ENCODE data around the gene ATXN7L3. TPM values are rescaled to one million over a fixed set of nuclear protein-coding genes. Genes with fewer than 3 reads are reported as not detected.
A peak's percentile ranks its signal among the peaks of the same experiment; 100 is the strongest.

Gene ATXN7L3
- total and polyA plus RNA-seq, 9 of the 15 experiments (the other 6 are each of a cell fraction or from before 2014, with no cell fraction given), result 0.62 to 66.1 (median 33.2) TPM

- no peak for TF ChIP-seq ZNF512 (tag; IDR thresholded peaks at IDR 0.05)
- TF ChIP-seq CXXC5 (CRISPR knock-in tag; IDR thresholded peaks at IDR 0.05), result peak; percentile 72
- peak; percentile 45; the same call in 1 of the 2 replicates for TF ChIP-seq ZBTB17 (CRISPR knock-in tag; IDR thresholded peaks at IDR 0.05)
- TF ChIP-seq TAF9B (IDR thresholded peaks at IDR 0.05; ENCODE audit: partially characterized antibody), result no peak
- peak; percentile 71 for TF ChIP-seq ZFX (CRISPR knock-in tag; IDR thresholded peaks at IDR 0.05)
- no peak for TF ChIP-seq IRF9 (tag; IDR thresholded peaks at IDR 0.05)
- TF ChIP-seq SMAD1 (IDR thresholded peaks at IDR 0.05; ENCODE audit: low read depth, low read length, partially characterized antibody), result no peak
- TF ChIP-seq, protein P1, sequence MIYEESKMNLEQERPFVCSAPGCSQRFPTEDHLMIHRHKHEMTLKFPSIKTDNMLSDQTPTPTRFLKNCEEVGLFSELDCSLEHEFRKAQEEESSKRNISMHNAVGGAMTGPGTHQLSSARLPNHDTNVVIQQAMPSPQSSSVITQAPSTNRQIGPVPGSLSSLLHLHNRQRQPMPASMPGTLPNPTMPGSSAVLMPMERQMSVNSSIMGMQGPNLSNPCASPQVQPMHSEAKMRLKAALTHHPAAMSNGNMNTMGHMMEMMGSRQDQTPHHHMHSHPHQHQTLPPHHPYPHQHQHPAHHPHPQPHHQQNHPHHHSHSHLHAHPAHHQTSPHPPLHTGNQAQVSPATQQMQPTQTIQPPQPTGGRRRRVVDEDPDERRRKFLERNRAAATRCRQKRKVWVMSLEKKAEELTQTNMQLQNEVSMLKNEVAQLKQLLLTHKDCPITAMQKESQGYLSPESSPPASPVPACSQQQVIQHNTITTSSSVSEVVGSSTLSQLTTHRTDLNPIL (CRISPR knock-in tag; IDR thresholded peaks at IDR 0.05), result no peak
- TF ChIP-seq MTA3 (IDR thresholded peaks at IDR 0.05; ENCODE audit: borderline replicate concordance), result peak; percentile 73
- TF ChIP-seq USF1 (CRISPR knock-in tag; IDR thresholded peaks at IDR 0.05), result no peak
- no peak for TF ChIP-seq DACH1 (IDR thresholded peaks at IDR 0.05; ENCODE audit: partially characterized antibody)
- no peak for TF ChIP-seq BRCA1 (IDR thresholded peaks at IDR 0.05)
- peak; percentile 83; the same call in 1 of the 2 replicates for TF ChIP-seq BRCA1 (CRISPR knock-in tag; IDR thresholded peaks at IDR 0.05)
- no peak for TF ChIP-seq ID3 (CRISPR knock-in tag; IDR thresholded peaks at IDR 0.05)
- TF ChIP-seq ID3 (tag; IDR thresholded peaks at IDR 0.05), result peak; percentile 65; the same call in 1 of the 2 replicates
- TF ChIP-seq ZBTB11 (CRISPR knock-in tag; IDR thresholded peaks at IDR 0.05), result no peak
- no peak for TF ChIP-seq HMBOX1 (IDR thresholded peaks at IDR 0.05)
- peak in 1 of 2 experiments; percentile 82; a peak in 2 of 4 replicates for TF ChIP-seq MAZ (CRISPR knock-in tag; conservative IDR thresholded peaks at IDR 0.05 in 1 of 2, IDR thresholded peaks at IDR 0.05 in 1 of 2)
Observed at GRCh38 chr17:44219108-44219615, 19.5 kb upstream of the ATXN7L3 start (continued).

Data from K562 (cell line).